Limb (tissue), 2 donors: ENCODE results near the gene DSEL.

Experiments used
- DNase-seq, 2 donors: peaks; one replicate each; pipeline ENCODE4 v3.0.0-alpha.2; 2016; ENCODE audit errors: extremely low spot score in 2 of 2

The DSEL gene

GRCh38 chr18:67516539-67517443 is at the start of gene DSEL:
Gene DSEL (minus strand): TSS chr18:67516720. CDS start chr18:67514608, 2,112 bp downstream.
- peak; percentile 97 to 100 for DNase-seq

- no peak for DNase-seq
Measured at GRCh38 chr18:67553437-67553836, 36.9 kb upstream of the DSEL start.

GRCh38 chr18:67550872-67551520 is 34.5 kb upstream of the DSEL start:
- no peak for DNase-seq

GRCh38 chr18:67549946-67550345 is 33.4 kb upstream of the DSEL start:
- DNase-seq: no peak

- DNase-seq: no peak
Measured at GRCh38 chr18:67545681-67546080, 29.2 kb upstream of the DSEL start.

- no peak for DNase-seq
Measured at GRCh38 chr18:67540559-67540958, 24.0 kb upstream of the DSEL start.

- DNase-seq: no peak
Measured at GRCh38 chr18:67531929-67532328, 15.4 kb upstream of the DSEL start.

- DNase-seq: peak; percentile 59 to 83
Measured at GRCh38 chr18:67525328-67526099, 9.0 kb upstream of the DSEL start.

- peak in 1 of 2 donors; percentile 15 for DNase-seq
Measured at GRCh38 chr18:67520351-67520921, 3.9 kb upstream of the DSEL start.

GRCh38 chr18:67519592-67519991 is 3.1 kb upstream of the DSEL start:
- DNase-seq: no peak

GRCh38 chr18:67518566-67518965 is 2.0 kb upstream of the DSEL start:
- DNase-seq: no peak

GRCh38 chr18:67517444-67517765 is 885 bp upstream of the DSEL start:
- DNase-seq: peak; percentile 27 to 42

GRCh38 chr18:67515942-67516538 is 480 bp downstream of the DSEL start:
- DNase-seq: peak; percentile 89 to 90

- DNase-seq: no peak
Measured at GRCh38 chr18:67514901-67515540, 1.5 kb downstream of the DSEL start.

GRCh38 chr18:67514465-67514864 is 2.1 kb downstream of the DSEL start:
- no peak for DNase-seq

- no peak for DNase-seq
Measured at GRCh38 chr18:67513280-67513679, 3.2 kb downstream of the DSEL start.

- DNase-seq: no peak
Measured at GRCh38 chr18:67511840-67512239, 4.7 kb downstream of the DSEL start.

- DNase-seq: no peak
Measured at GRCh38 chr18:67510831-67511230, 5.7 kb downstream of the DSEL start.

GRCh38 chr18:67509741-67510391 is 6.7 kb downstream of the DSEL start:
- peak in 1 of 2 donors; percentile 34 for DNase-seq

GRCh38 chr18:67508146-67508545 is 8.4 kb downstream of the DSEL start:
- DNase-seq: no peak
